CD14-positive monocyte (primary cell): Measurements from ENCODE around the gene CHRD. TPM values are rescaled to one million over a fixed set of nuclear protein-coding genes. Genes with fewer than 3 reads are reported as not detected.

ENCODE experiments used
- DNase-seq, 3 donors: peaks; one replicate each; pipeline ENCODE4 v3.0.0-alpha.2; 2011 to 2022
- H2AFZ ChIP-seq: 2 replicates; pipeline ENCODE4 v1.6.0; 2012; ENCODE audit warnings: mild to moderate bottlenecking, low read depth, low read length, inconsistent platforms; ENCODE audit not compliant: insufficient read depth, poor library complexity, severe bottlenecking
- H3K27ac ChIP-seq, 2 donors: 1 replicate in 1 of 2; 2 replicates in 1 of 2; pipeline ENCODE4 v1.5.1; 2012 to 2013; ENCODE audit warnings: low read length in 2 of 2, control low read depth in 1 of 2, inconsistent platforms in 1 of 2, low read depth in 1 of 2, mild to moderate bottlenecking in 1 of 2
- H3K27me3 ChIP-seq, 2 donors: one replicate each; pipeline versions ENCODE4 v1.6.0 to v1.6.1; 2011 to 2013; ENCODE audit warnings: low read length in 2 of 2; ENCODE audit not compliant: control insufficient read depth in 2 of 2, insufficient read depth in 2 of 2
- H3K36me3 ChIP-seq, 2 donors: replicated peaks in 1 of 2; 1 replicate in 1 of 2; 2 replicates in 1 of 2; pipeline versions ENCODE4 v1.5.1 to v1.6.1; 2012 to 2013; ENCODE audit warnings: low read length in 2 of 2, control low read depth in 1 of 2, inconsistent platforms in 1 of 2, mild to moderate bottlenecking in 1 of 2; ENCODE audit not compliant: insufficient read depth in 2 of 2, control insufficient read depth in 1 of 2
- H3K4me1 ChIP-seq, 2 donors: 1 replicate in 1 of 2; 2 replicates in 1 of 2; pipeline versions ENCODE4 v1.5.1 to v1.6.1; 2012 to 2013; ENCODE audit warnings: low read length in 2 of 2, control low read depth in 1 of 2, inconsistent platforms in 1 of 2, mild to moderate bottlenecking in 1 of 2, moderate library complexity in 1 of 2; ENCODE audit not compliant: insufficient read depth in 2 of 2, control insufficient read depth in 1 of 2
- H3K4me2 ChIP-seq: replicated peaks from 2 replicates; pipeline ENCODE3; 2012; ENCODE audit warnings: low read length, moderate library complexity, mild to moderate bottlenecking; ENCODE audit not compliant: poor library complexity, severe bottlenecking; ENCODE audit errors: extremely low read depth
- H3K4me3 ChIP-seq, 3 experiments: fragments of 200-600 bp in 1 of 3; sonication (generic) in 1 of 3; replicated peaks in 1 of 3; 1 replicate in 2 of 3; 2 replicates in 1 of 3; pipeline ENCODE4 v1.5.1; 2011 to 2013; ENCODE audit warnings: low read length in 3 of 3, mild to moderate bottlenecking in 3 of 3, control low read depth in 2 of 3, low read depth in 2 of 3, inconsistent platforms in 1 of 3, moderate library complexity in 1 of 3
- H3K79me2 ChIP-seq: 2 replicates; pipeline ENCODE4 v1.6.0; 2012; ENCODE audit warnings: mild to moderate bottlenecking, control low read depth, inconsistent platforms, low read length, moderate library complexity; ENCODE audit not compliant: insufficient read depth
- H3K9ac ChIP-seq: 2 replicates; pipeline ENCODE4 v1.6.0; 2017; ENCODE audit warnings: low read length, mild to moderate bottlenecking; ENCODE audit not compliant: insufficient read depth, poor library complexity, severe bottlenecking
- H3K9me3 ChIP-seq, 2 donors: replicated peaks in 1 of 2; 1 replicate in 1 of 2; 2 replicates in 1 of 2; pipeline versions ENCODE4 v1.5.1 to v1.6.1; 2012 to 2013; ENCODE audit warnings: low read length in 2 of 2, control low read depth in 1 of 2; ENCODE audit not compliant: control insufficient read depth in 1 of 2, insufficient read depth in 1 of 2
- H4K20me1 ChIP-seq: 2 replicates; pipeline ENCODE4 v1.6.0; 2012; ENCODE audit warnings: mild to moderate bottlenecking, low read length, control low read depth, moderate library complexity; ENCODE audit not compliant: insufficient read depth
- H3K27ac Mint-ChIP-seq, 7 donors: one replicate each; pipeline ENCODE4 v1.8.0; 2020; ENCODE audit warnings: mild to moderate bottlenecking in 7 of 7, mixed read lengths in 7 of 7, moderate library complexity in 6 of 7, inconsistent platforms in 2 of 7
- H3K27me3 Mint-ChIP-seq, 3 donors: one replicate each; pipeline ENCODE4 v1.8.0; 2021 to 2022; ENCODE audit warnings: low read depth in 3 of 3, mild to moderate bottlenecking in 3 of 3, mixed read lengths in 3 of 3, moderate library complexity in 3 of 3, inconsistent platforms in 1 of 3
- H3K36me3 Mint-ChIP-seq, 2 donors: one replicate each; pipeline ENCODE4 v1.8.0; 2020; ENCODE audit warnings: mixed read lengths in 2 of 2, inconsistent platforms in 1 of 2, mild to moderate bottlenecking in 1 of 2
- H3K4me1 Mint-ChIP-seq: one replicate; pipeline ENCODE4 v1.8.0; 2020; ENCODE audit warnings: mild to moderate bottlenecking, mixed read lengths
- H3K4me3 Mint-ChIP-seq, 2 donors: one replicate each; pipeline ENCODE4 v1.8.0; 2020; ENCODE audit warnings: mild to moderate bottlenecking in 2 of 2, mixed read lengths in 2 of 2, moderate library complexity in 1 of 2
- H3K9me3 Mint-ChIP-seq, 7 donors: one replicate each; pipeline ENCODE4 v1.8.0; 2020 to 2022; ENCODE audit warnings: mixed read lengths in 7 of 7, mild to moderate bottlenecking in 6 of 7, moderate library complexity in 6 of 7, inconsistent platforms in 2 of 7
- WGBS: methylation state at CpG from one replicate; pipeline ENCODE4 v1.1.5; 2013; ENCODE audit warnings: missing lambda C conversion rate; ENCODE audit not compliant: insufficient coverage; 5-methylcytosine and 5-hydroxymethylcytosine counted together
- intact Hi-C, 2 donors: fragments of 100-400 bp; cut with micrococcal nuclease; formaldehyde crosslinking; loops; one replicate each; pipeline versions ENCODE4 v1.15.0 to v1.15.1; 2023
- polyA plus RNA-seq, 3 donors: library from polyadenylated mRNA; depleted of rRNA in 1 of 3; unstranded in 2 of 3; stranded (reverse) in 1 of 3; fragments of 300-500 nt in 2 of 3; fragments of >200 nt in 1 of 3; fragmentation: Illumina TruSeq in 2 of 3; gene quantifications; 1 replicate in 2 of 3; 2 replicates in 1 of 3; pipeline ENCODE4 v1.2.3, GENCODE V29; 2012 to 2021
- TF ChIP-seq, protein P1 (sequence below): fragments of 200-600 bp; IDR thresholded peaks from one replicate; pipeline ENCODE4 v1.8.0; 2022; ENCODE audit warnings: antibody characterized with exemption, mild to moderate bottlenecking

Gene CHRD
- polyA plus RNA-seq, 3 donors, result 0.03 TPM; not detected in 2

DNA sequence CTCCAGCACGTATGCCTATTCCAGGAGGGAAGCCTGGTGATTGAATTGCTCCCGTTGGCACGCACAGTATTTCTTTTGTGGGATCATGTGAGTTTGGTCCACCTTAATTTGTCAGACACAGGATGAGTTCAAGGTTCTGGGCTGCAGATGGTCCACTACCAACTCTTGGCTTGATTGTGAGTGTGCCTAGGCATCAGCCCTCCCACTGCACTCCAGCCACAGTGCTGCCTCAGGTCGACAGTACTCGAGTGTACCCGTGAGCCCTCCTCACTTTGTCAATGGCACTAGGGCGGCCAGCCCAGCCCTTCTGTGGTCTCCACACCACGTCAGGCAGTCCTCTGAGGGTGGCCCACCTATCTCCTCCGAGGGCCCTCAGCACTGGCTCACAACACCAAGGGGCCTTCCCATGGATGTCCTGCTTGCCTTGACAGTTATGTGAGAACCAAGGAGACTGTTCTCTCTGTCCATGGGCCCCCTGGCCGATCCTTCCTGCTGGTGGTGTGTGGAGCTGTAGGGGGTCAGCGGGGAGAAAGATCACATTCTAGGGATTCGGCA lies 30.2 kb downstream of the CHRD start:
- WGBS, result 84% methylated on average over 10 of the region's 12 CpGs

DNA sequence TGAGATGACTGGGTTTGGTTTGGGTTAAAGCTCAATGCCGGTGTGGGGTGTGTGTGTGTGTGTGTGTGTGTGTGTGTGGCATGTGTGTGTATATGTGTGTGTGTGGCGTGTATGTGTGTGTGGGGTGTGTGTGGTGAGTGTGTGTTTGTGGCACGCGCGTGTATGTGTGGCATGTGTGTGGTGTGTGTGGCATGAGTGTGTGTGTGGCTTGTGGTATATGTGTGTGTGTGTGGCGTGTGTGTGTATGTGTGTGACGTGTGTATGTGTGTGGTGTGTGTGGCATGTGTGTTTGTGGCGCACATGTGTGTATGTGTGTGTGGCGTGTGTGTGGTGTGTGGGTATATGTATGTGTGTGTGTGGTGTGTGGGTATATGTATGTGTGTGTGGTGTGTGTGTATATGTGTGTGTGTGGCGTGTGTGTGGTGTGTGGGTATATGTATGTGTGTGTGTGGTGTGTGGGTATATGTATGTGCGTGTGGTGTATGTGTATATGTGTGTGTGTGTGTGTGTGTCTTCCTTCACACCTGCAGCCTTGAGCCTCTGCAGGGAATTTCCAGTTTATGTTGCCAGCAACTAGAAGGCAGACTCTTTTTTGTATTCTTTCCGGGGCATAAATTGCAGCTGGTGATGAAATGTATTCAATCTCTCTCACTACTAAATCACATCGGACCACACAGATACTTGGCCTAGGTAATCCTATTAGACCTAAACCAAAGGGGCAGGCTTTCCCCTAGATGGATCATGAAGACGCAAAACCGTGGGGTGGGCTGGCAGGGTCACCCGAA lies 34.8 kb downstream of the CHRD start:
- DNase-seq, result no peak
- Histone ChIP-seq H3K79me2 (no peaks in the 10 kb centered on the region), H3K4me1 (no peaks in the 10 kb centered on the region), H3K9me3 (no peaks in the 10 kb centered on the region), H4K20me1 (no peaks in the 10 kb centered on the region), H3K4me2 (no peak overlapping the region), H3K4me3 (no peak overlapping the region), H3K9ac (no peak overlapping the region), H2AFZ (no peak overlapping the region), H3K36me3 (no peaks in the 10 kb centered on the region), H3K27me3 (no peaks in the 10 kb centered on the region), H3K27ac (no peak overlapping the region)
- no peaks in the 10 kb centered on the region for H3K36me3 Mint-ChIP-seq
- peaks cover 2% of the 10 kb centered on the region for H3K4me1 Mint-ChIP-seq
- TF ChIP-seq, protein P1, sequence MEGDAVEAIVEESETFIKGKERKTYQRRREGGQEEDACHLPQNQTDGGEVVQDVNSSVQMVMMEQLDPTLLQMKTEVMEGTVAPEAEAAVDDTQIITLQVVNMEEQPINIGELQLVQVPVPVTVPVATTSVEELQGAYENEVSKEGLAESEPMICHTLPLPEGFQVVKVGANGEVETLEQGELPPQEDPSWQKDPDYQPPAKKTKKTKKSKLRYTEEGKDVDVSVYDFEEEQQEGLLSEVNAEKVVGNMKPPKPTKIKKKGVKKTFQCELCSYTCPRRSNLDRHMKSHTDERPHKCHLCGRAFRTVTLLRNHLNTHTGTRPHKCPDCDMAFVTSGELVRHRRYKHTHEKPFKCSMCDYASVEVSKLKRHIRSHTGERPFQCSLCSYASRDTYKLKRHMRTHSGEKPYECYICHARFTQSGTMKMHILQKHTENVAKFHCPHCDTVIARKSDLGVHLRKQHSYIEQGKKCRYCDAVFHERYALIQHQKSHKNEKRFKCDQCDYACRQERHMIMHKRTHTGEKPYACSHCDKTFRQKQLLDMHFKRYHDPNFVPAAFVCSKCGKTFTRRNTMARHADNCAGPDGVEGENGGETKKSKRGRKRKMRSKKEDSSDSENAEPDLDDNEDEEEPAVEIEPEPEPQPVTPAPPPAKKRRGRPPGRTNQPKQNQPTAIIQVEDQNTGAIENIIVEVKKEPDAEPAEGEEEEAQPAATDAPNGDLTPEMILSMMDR, result no peak
- no peak overlapping the region for H3K4me3 Mint-ChIP-seq
- peaks cover 2 to 8% (median 2%) of the 10 kb centered on the region in 3 donors for H3K27me3 Mint-ChIP-seq
- no peak overlapping the region for H3K27ac Mint-ChIP-seq
- intact Hi-C loops, result loop anchor here (5.0 kb wide), 1 partner anchor 98 kb away; no protein-coding TSS in a partner anchor
- H3K9me3 Mint-ChIP-seq, result peaks cover 0 to 2% (median 0%) of the 10 kb centered on the region in 7 donors
- WGBS, result 96% methylated on average over 13 of the region's 16 CpGs

More for the DNA sequence above, 30.2 kb downstream of the CHRD start:
- Histone ChIP-seq H3K4me2 (no peak overlapping the region), H3K4me3 (no peak overlapping the region), H2AFZ (no peak overlapping the region), H3K36me3 (no peaks in the 10 kb centered on the region), H4K20me1 (no peaks in the 10 kb centered on the region), H3K27ac (no peak overlapping the region), H3K9ac (no peak overlapping the region), H3K79me2 (no peaks in the 10 kb centered on the region), H3K9me3 (no peaks in the 10 kb centered on the region), H3K27me3 (no peaks in the 10 kb centered on the region), H3K4me1 (peaks cover 26 to 32% of the 10 kb centered on the region in 2 donors)
- intact Hi-C loops, result no loop called here
- H3K4me1 Mint-ChIP-seq, result peaks cover 31% of the 10 kb centered on the region
- DNase-seq, result no peak
- no peak overlapping the region for H3K4me3 Mint-ChIP-seq
- H3K36me3 Mint-ChIP-seq, result no peaks in the 10 kb centered on the region
- no peak overlapping the region for H3K27ac Mint-ChIP-seq
- H3K27me3 Mint-ChIP-seq, result peaks cover 2 to 10% (median 2%) of the 10 kb centered on the region in 3 donors
- TF ChIP-seq, protein P1, result no peak
- H3K9me3 Mint-ChIP-seq, result peaks cover 0 to 3% (median 0%) of the 10 kb centered on the region in 7 donors
